Spleen (tissue), 7 donors: ENCODE data around the gene GRIK4.

Source experiments
- CTCF ChIP-seq, 11 experiments: fragments of 200-600 bp in 7 of 11; fragments of 450-650 bp in 4 of 11; sonication (generic) in 4 of 11; IDR thresholded peaks in 8 of 11; conservative IDR thresholded peaks in 3 of 11; 1 replicate in 7 of 11; 2 replicates in 4 of 11; pipeline versions ENCODE4 v1.4.0 to v1.8.0; 2016 to 2021; ENCODE audit warnings: antibody characterized with exemption in 11 of 11, inconsistent platforms in 4 of 11, mild to moderate bottlenecking in 1 of 11
- POLR2A ChIP-seq, 3 donors: fragments of 450-650 bp; IDR thresholded peaks; one replicate each; pipeline ENCODE4 v1.5.1; 2017; ENCODE audit warnings: antibody characterized with exemption in 3 of 3, mild to moderate bottlenecking in 1 of 3
- POLR2AphosphoS5 ChIP-seq, 3 donors: sonication (generic); formaldehyde crosslinking; IDR thresholded peaks; one replicate each; pipeline ENCODE4 v1.5.1; 2017; ENCODE audit warnings: antibody characterized with exemption in 3 of 3
- donor health status: DM: no; HTN: no; CAD: no; lungs with moderate emphysema.
- donor health status: DM: no; HTN: no; CAD: no.
- donor health status: DM: no; HTN: no; CAD: no.

- TF ChIP-seq CTCF (IDR thresholded peaks at IDR 0.05 in 8 of 11, conservative IDR thresholded peaks at IDR 0.05 in 3 of 11) (no peak), POLR2A (IDR thresholded peaks at IDR 0.05) (no peak), POLR2AphosphoS5 (IDR thresholded peaks at IDR 0.05) (no peak)
Measured at GRCh38 chr11:120988603-120989002, 477.1 kb downstream of the GRIK4 start.
